Activated gamma-delta T cell treated with anti-CD3 and anti-CD28 coated beads, Interleukin-2, amount 50 U/mL, for 16 hours (primary cell): ENCODE data around the gene RPS6KA6.

ENCODE experiments used
- DNase-seq: peaks from one replicate; pipeline ENCODE4 v3.0.0-alpha.2; 2020; ENCODE audit warnings: low read depth

The RPS6KA6 gene

DNA sequence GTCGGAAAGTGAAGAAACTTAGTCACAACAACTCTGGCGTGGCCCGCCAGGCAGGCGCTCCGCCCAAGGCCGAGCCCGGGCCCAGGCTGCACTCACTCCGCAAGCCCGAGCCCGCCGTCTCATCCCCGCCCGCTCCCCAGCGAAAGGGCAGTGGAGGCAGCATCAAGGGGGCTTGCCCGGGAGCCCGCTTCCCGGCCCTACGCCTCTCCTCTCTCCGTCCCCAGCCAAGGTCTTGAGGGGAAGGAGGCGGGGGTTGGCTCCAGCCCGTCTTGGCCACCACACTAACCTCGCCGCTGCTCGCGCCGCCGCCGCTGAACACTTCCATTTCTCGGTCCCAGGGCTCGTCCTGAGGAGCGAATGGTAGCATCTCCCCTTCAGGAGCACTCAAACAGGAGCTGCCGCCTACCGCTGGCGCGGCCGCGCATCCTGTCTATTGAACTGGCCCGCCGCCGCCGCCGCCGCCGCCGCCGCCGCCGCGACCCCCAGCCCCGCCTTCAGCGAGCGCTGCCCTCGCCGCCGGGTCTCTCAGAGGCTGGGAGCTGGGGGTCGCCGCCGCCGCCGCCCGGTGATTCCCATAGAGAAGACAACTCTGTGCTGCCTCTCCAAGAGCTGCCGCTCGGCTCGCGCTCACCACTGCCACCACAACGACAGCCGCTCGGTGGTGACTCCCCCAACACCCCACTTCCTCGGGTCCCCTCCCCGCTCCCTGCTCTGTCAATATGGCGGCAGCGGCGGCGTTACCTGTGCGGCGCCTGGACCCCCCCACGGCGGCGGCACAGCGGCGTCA lies at the start of gene RPS6KA6:
Gene RPS6KA6, minus strand, starts transcription at position 667 of the 787 bp plus-strand sequence. Its CDS starts 300 bp downstream, at position 367.
- no peak for DNase-seq

GRCh38 chrX:84224741-84225140 lies 36.7 kb upstream of the RPS6KA6 start:
- no peak for DNase-seq

- DNase-seq, result no peak
These were observed 35.3 kb upstream of the RPS6KA6 start for GRCh38 chrX:84223261-84223660.

DNA sequence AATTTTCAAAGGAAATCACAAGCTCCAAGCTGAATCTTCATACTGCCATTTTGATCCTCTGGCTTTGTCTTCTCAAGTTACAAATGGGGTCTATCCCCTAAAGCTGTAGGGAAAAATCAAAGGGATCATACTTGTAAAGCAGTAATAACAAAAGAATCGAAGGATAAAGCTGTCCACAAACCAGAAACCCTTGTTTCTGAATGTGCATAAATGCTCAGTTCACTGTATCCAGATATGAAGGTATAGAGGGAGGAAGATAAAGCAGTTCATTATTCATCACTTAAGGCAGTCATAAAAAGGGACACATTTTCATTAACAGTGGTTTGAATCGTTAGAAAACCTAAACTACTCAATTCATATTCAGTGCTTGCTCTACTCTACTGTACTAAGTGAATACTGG lies 33.2 kb upstream of the RPS6KA6 start:
- DNase-seq, result no peak

- DNase-seq, result no peak
These were observed 31.6 kb upstream of the RPS6KA6 start for GRCh38 chrX:84219551-84219950.

DNA sequence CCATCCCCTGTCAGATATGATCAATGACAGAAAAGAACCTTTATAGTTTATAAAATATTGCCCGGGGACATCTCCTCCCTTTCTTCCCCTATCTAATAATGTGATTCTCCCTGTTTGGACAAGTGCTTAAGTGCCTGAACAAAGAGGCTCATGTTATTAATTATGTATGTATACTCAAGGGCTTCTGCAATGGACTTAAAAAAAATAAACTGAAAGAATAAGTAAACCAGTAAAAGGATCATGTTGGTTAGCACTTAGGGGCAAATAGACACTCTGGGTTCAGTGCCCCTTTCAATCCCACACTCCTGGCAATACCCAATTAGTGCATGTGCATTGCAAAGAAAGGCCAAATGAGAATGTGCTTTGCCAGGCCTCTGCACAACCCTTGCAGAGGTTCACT lies 30.7 kb upstream of the RPS6KA6 start:
- DNase-seq, result no peak

DNA sequence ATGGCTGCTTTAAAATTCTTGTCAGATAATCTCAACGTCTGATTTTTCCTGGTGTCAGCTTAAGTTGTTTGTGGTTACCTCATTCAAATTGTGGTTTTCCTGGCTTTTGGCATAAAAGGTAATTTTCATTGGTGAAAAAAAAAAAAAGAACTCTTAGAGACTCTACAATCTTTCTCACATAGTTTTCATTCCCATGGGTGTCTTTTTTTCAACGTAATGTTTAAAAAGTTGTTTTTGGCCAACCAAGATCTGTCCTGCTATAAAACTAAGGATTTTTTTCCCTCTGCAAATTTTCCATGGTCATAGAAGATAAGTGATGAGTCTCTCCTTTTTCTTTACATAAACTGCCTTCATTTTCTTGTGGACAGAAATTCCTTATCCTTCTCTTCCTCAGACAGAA lies 28.9 kb upstream of the RPS6KA6 start:
- no peak for DNase-seq

- DNase-seq, result no peak
These were observed 28.4 kb upstream of the RPS6KA6 start for GRCh38 chrX:84216406-84216805.

GRCh38 chrX:84205276-84205675 lies 17.3 kb upstream of the RPS6KA6 start:
- DNase-seq, result no peak

DNA sequence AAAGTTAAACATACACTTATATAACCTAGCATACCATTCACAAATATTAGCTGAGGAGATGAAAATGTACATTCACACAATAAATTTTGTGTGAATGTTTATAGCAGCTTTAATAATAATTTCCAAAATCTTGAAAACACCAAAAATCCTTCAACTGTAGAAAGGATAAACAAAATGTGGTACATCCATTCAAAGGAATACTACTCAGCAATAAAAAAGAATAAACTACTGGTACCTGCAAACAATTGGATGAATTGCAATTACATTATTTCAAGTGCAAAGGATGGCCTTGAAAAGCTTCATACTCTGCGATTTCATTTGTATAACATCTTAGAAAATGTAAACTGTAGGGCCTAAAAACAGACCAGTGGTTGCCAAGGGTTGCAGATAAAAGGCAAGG lies 11.7 kb upstream of the RPS6KA6 start:
- DNase-seq, result no peak

- no peak for DNase-seq
These were observed 9.6 kb upstream of the RPS6KA6 start for GRCh38 chrX:84197550-84197949.

DNA sequence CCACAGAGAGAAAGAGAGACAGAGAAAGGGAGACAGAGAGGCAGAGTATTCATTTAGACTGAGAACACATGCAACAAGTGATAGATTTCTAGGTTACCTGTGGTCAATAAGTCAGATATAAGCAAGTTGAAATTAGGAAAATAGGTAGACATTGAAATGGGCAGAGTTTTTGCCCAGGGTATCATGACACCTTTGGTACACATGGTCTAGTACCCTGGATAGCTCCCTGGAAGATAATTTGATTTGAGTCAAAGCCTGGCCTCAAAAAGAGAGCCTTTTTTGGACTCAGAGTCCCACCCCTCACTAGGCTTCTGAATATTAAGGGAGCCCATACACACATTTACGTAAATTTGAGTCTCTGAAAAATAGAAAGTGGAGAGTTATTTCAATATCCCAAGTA lies 4.0 kb upstream of the RPS6KA6 start:
- DNase-seq, result no peak

- no peak for DNase-seq
These were observed 1.1 kb upstream of the RPS6KA6 start for GRCh38 chrX:84189125-84189524.

GRCh38 chrX:84188320-84188834 lies 378 bp upstream of the RPS6KA6 start:
- peak; percentile 7 for DNase-seq

GRCh38 chrX:84186603-84187532 lies 1.1 kb downstream of the RPS6KA6 start:
- DNase-seq, result no peak

DNA sequence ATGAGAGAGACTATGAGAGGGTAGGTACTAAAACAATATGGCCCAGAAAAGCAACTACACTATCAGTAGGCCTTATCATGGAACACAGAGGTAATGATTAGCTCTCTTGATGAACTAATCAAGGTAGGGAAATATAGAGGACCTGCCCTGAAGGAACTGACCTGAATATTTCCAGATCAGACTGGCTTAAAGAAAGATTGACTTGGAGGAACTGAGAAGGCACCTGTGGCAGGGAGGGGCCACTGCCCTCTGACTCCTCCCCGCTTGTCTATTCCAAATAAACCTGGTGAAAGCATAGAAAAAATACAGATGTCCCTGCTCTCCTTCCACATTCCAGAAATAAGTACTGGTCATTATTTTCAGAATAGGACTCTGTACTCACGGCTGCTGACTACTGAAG lies 5.5 kb downstream of the RPS6KA6 start:
- DNase-seq, result no peak

- no peak for DNase-seq
These were observed 12.0 kb downstream of the RPS6KA6 start for GRCh38 chrX:84175958-84176357.

- no peak for DNase-seq
These were observed 12.7 kb downstream of the RPS6KA6 start for GRCh38 chrX:84175274-84175673.

- no peak for DNase-seq
These were observed 13.7 kb downstream of the RPS6KA6 start for GRCh38 chrX:84174348-84174747.

GRCh38 chrX:84170931-84171330 lies 17.1 kb downstream of the RPS6KA6 start:
- no peak for DNase-seq

GRCh38 chrX:84168574-84168973 lies 19.4 kb downstream of the RPS6KA6 start:
- no peak for DNase-seq

DNA sequence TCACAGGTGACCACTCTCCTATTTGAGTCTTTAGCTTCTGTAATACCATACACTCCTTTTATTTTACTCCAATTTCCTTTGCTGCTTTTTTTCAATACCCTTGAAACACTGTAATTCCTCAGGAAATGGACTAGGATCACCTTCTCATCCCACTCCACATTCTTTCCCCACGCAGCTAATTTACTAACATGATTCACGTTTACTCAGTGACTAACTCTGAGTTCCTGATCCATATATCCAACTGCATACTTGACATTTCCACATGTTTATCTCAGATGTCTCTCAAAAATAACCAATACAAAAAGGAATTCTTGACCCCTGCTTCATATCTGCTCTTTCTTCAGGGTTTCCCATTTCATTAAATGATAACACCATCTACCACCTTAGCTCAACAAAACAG lies 19.9 kb downstream of the RPS6KA6 start:
- no peak for DNase-seq

DNA sequence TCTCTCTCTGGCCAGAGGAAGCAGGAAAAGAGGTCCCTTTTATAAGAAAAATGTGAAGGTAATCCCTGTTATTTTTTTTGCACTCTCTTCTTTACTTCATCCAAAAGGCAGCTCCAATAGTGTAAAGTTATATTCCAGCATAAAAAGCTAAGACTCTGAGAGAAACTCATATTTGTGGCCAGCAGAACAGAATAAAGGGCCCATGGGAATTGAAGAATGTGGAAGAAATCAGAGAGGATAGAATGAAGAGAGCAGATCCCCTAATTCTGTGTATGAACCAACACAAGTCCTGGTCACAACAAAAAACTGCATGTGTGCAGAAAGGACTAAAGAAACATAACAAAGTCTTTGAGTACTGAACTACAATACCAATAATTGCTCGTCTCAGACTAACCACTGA lies 22.3 kb downstream of the RPS6KA6 start:
- no peak for DNase-seq
